NCI-H2029 treated with DMSO at 0.1 percent for 48 hours (cell line): ENCODE measurements around the gene SLC24A1.
"Not testable (repeated sequence)": the region's sequence is repeated elsewhere in the genome, so short reads cannot be mapped to it uniquely, and the experiment has no call there.

Experiments
- DNase-seq: peaks from one replicate; lab custom pipeline; 2025; lab: John Stamatoyannopoulos, UW

The SLC24A1 gene

DNA sequence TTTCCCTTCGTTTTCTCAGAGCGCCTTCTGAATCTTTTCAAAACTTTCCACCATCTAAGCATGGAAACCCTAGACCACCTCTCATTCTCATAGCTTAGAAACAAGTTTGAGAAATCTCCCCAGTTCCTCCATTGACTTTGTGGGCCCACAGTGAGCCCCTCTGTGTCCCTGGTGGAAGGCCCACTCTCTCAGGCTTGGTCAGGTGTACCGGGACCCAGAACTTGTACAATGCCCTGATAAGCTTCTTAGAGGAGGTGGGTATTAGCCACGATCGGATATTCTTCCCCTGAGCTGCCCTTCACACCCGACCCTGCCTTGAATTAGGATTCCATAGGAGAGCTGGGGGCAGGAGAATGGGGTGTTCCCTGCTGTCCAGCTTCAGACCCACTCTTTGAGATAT is at the start of gene SLC24A1:
TSS of gene SLC24A1 (plus strand) at position 301 of the 400 bp plus-strand sequence. CDS start 2,143 bp downstream, outside the sequence.
- DNase-seq, result no peak

DNA sequence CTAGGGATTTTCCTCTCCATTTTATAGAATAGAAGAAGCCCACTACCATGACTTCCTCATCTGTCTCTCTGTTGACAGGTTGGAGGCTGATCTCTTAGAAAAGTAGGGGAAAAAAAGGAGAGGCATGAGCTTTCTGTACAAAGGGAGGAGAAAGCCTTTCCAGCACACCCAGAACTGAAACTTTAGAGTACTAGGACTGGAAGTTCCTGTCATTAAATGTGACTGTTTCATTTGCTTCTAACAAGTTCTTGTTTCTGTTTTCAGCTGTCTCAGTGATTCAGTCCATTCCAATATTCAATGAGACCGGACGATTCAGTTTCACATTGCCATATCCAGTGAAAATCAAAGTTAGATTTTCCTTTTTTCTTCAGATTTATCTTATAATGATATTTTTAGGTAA is 49.8 kb upstream of the SLC24A1 start:
- DNase-seq, result no peak

DNA sequence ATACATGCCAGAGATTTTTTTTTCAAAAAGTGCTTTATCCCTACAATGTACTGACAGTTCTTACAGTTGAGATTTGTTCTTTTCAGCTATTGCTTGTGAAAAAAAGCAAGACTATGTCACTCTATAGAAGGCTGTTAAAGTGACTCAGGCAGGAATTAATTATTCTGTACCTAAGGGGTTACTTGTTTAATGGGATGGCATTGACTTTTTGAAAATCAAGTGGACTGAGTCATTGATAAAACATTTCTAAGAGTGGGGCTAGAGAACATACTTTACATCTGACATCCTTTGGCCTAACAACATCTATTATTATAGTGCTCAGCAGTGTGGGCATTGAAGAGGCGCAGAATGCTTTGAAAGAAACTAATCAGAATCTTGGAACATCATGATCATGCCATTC is 45.1 kb upstream of the SLC24A1 start:
- DNase-seq, result no peak

DNA sequence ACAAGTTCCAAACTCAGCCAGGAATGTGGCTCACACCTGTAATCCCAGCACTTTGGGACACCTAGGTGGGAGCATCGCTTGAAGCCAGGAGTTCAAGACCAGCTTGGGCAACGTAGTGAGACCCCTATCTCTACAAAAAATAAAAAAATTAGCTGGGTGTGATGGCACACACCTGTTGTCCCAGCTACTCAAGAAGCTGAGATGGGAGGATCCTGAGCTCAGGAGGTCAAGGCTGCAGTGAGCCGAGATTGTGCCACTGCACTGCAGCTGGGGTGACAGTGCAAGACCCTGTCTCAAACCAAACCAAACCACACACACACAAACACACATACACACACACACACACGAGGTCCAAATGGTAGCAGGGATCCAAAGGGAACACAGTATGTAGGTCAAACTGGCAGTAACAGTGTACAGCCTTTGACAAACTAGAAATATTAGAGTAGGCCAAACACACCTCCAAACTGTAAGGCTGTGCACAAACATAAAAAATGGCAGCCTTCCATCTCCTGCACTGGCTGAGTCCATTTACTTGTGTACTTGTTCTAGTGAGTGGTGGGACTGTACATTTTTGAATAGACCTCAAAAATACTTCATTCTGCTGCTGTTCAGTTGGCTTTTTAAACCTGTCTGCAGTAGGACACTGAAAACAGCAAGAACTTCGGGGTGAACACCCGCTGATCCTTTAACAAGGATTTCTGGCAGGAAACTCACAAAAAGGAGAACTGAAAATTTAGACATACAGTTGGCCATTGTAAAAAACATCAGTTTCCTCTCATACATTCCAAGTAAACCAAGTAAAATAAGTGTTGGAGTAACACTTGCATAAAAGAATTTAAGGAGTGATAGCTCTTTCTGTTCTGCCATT is 44.4 kb upstream of the SLC24A1 start:
- DNase-seq, result no peak

DNA sequence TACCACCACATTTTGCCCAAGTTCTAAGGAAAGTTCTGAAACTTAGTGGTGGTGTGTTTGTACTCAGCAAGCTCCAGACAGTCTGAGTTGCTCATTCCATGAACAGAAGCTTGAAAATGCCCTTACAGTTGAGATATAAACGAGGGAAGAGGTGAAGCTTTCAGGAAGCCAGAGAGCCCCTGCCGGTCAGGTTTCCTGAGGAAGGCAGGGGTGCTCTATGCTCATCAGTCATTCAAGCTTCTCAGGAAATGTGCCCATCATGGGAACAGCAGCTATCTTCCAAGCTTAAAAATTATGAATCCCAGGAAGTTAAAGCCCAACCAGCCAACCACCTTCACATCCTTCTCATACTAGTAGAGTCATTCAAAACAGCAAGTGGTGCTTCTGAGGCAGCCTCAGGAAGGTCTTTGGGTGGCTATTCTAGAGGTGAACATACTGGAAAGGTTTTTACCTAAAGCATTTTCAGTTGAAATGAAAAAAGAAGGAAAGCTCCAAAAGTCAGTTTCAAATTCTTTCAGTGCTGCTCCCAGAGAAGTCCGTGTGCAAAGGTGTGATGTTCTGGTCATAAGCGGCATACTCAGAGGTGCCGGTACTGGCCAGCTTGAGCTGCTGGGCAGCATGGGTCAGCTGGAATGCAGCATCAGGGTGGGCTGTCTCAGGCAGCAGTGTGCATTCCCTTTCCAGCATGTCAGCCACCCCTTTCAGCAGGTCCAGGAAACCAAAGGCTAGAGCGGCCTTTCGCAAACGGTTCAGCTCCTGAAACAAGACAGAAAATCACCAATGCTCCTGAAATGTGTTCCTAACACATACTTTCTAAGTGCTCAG is 42.6 kb upstream of the SLC24A1 start:
- DNase-seq, result no peak

DNA sequence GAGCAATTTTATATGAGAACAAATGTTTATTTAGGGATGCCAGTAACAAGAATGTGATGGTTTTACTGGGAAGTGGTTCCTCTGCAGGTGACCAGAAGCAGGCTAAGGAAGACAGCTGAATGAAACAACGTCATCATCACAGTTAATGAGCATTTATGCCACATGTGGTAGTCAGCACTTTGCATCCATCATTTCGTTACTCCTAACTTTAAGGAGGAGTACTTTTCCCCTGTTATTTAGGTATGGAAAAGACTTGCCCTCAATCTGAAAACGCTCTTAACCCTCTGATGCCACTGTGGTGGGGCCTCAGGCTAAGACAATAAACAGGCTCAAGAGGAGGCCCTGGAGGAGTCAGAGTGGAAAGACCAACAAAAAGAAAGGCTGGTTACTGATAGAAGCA is 42.0 kb upstream of the SLC24A1 start:
- DNase-seq, result no peak

DNA sequence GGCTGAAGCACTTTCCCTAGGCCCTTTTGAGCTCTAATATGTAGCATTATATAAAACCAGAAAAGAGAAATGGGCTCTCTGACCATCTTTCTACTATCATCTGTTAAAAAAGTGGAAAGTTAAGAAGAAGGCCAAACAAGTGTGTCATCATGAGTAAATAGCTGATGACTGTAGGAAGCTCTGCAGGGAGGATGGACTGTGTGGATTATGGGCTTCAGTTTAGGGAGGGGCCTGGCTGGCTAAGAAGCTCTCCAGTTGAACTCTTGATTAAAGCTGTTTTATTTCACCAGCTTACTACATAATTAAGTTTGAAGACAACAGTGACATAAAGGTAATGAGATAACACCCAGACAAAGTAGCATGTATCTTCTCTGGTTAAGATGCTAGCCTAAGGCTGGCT is 41.5 kb upstream of the SLC24A1 start:
- DNase-seq, result no peak

DNA sequence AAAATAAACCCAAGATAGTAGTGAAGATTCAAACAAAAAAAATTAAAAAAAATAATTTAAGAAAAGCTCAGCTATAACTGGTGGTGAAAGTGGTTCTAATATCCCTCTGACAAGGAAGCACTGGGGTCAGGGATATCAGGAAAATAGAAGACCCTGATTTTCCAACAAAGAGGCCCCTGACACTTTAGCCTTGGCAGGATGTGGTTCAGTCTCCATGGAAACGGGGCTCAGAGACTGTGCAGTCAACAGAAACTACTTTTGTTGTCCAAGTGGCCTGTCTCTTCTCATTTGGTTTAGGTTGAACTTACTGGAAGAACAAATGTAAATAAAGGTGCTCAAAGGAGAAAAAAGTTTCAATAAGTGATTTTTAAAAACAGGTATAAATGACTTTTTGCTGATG is 38.0 kb upstream of the SLC24A1 start:
- no peak for DNase-seq

DNA sequence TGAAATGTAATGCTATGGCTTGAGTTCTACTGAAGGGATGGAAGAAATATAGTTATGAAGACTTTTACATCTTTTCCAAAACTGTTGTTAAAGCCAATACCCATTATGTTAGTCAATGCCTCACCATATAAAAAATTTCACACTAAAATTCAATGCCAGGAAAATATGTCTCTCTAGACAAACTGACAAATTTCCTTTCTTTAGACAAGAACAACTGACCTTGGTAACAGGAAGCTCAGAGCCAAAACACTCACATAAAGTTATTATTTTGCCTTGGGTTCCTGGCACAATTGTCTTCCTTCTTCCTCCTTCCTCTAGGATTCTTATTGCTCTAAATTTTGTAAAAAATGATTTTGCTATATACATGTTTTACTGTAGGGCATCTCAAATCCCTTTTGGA is 37.5 kb upstream of the SLC24A1 start:
- DNase-seq, result no peak

DNA sequence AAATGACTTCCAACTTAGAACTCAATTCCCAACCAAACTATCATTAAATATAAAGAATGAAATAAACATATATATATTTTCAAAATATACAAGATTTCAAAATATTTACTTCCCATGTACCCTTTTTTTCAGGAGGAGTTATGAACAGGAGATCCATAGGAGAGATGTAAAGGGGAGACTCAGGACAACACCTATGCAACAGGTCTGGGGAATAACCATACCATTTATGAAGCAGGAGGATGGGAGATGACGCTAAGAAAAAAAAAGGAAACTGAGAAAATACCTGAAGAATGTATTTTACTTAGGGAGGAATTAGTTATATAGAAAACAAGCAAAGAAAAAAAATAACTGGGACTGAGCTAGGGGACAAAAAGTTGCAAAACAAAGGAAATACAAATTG is 34.6 kb upstream of the SLC24A1 start:
- no peak for DNase-seq

DNA sequence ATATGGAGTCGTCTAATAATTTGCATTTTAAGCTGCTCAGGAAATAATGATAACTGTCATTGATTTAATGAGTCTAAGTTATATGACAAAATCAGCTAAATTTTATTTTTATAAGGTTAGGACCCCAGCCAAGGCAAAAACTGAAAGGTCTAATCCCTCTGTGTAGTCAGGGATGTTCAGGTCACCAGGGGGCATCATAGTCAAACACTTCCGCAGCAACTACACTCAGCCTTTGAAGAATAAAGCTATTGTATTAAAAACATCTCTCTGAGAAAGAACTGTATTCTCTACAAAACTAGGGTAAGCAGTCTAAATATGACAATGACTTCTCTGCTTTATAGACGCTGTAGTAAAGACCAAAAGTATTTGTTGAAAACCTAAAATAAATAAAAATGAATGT is 25.8 kb upstream of the SLC24A1 start:
- DNase-seq, result no peak

DNA sequence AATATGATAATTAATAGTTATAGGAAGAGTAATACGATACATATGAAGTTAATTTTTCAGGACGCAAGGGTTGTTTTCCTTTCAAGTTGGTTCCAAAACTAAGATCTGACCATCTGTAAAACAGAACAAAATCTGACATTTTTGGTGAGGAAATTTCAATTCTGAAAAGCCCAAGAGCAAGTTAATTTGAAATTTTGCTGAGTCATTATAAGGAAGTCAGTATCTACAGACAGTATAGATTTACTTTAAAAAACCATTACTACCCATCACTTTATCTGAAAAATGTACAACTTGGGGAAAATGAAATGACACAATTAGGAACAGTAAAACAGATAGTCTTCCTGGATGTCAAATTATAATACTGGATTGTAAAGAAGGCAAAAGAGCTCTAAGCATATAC is 23.3 kb upstream of the SLC24A1 start:
- no peak for DNase-seq

DNA sequence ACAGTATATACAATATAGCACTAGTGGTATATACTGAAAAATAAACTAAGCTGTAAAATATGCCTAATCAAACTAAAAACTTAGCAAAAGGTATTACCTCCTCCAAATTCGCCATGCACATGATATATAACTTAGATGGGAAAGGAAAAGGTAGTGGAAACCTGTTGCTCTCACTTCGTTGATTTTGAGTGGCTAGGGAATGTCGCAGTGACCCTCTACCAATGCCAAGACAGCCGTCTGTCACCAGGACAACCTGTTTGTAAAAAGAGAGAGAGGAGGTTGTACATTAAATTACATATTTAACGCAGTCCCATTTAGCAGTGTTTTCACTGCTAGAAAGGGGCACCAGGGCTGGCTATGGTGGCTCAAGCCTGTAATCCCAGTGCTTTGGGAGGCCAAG is 22.1 kb upstream of the SLC24A1 start:
- no peak for DNase-seq

DNA sequence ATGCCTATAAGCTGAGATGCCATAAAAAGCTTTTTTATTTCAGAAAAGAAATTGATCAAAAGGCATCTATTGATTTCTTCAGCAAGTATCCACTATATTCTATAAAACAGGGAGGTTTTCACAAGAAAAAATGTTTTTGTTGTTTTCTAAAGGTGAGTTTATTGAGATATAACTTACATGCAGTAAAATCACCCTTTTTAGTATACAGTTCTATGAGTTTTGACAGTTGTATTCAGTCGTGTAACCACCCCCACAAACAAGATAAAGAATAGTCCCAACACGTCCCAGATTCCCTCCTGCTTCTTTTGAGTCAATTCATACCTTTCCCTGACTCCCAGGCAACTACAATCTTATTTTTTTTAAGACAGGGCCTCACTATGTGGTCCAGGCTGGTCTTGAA is 18.6 kb upstream of the SLC24A1 start:
- no peak for DNase-seq

DNA sequence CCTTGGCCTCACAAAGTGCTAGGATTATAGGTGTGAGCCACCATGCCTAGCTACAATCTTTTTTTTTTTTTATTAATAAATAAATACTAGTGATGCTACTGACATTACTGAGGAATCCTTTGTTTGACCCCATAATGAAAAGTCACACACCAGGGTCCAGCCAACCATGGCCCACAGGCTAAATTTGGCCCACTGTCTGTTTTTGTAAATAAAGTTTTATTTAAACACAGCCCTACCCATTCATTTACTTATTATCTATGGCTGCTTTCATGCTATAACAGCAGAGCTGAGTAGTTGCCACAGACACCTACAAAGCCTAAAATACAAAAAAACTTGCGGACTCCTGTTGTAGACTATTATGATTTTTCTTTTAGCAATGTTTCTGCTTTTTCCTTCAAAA is 18.2 kb upstream of the SLC24A1 start:
- no peak for DNase-seq

DNA sequence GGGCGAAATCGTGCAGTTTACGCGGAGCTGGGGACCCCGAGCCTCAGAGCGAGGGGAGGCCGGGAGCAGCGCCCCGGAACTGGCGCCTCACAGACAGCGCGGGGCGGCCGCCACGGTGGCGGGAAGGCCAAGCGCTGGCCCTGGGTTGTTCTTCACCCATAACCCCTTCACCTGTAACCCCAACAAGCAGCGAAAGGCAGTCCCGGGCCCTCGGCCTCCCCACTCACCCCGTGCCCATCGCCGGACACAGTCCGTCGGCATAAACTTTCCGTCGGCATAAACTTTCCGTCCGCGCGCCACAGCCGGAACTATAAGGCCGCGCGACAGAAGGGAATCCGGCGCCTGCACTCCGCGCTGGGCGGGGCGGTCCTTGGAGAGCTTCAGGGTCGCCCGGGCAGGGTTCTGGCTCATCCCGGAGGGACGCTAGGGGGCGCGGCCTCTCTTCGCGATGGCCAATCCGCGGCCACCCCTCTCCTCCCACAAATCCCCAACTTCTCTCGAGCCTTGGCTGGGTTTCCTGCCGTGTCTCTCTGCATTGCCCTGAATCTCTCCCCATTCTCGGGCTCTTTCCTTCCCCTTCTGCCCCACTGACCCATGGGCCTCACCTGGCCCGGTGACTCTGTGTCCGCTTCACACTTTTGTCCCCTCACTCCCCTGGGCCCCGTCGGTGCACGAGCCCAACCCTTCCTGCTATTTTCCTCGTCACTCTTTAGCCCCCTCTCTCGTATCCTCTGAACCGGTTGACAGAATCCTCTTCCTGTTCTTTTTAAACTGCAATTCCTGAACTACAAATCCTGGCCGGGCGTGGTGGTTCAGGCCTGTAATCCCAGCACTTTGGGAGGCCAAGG is 10.6 kb upstream of the SLC24A1 start, which contains the start of gene INTS14:
TSS of gene INTS14 (minus strand) at position 261 of the 848 bp plus-strand sequence. CDS start 3,751 bp downstream, outside the sequence.
- peak; percentile 58 for DNase-seq

DNA sequence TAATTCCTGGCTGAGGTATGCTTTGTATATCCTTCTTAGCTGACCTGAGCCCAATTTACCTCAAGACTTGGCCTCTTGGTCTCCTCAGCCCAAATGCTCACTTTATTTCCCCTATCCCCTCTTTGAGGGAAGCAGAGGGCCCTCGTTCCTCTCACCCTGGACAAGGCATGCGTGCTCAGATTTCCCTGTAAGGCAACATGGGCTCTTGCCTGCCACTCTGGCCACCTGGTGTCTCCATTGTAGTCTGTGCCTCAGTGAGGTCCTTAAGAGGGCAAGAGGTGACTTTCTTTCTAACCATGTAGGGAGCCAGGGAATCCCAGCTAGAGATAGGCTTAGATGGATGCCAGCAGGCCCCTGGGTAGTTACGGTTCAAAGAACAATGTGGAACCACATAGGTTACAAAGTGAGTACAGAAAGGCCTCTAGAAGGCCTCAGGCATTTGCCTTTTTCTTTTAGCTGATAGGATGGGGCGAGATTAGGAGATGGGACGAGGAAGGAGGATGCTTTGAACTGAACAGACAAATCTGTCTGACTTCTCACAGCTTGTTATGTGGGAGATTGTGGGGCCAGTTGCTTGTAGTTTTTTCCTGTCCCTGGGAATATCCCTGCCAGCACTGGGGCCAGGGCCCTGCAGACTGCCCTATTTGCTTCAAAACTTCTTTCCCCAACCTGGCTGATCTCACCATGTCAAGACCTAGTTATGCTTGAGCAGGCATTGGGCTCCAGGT is 9.7 kb upstream of the SLC24A1 start:
- DNase-seq, result no peak

DNA sequence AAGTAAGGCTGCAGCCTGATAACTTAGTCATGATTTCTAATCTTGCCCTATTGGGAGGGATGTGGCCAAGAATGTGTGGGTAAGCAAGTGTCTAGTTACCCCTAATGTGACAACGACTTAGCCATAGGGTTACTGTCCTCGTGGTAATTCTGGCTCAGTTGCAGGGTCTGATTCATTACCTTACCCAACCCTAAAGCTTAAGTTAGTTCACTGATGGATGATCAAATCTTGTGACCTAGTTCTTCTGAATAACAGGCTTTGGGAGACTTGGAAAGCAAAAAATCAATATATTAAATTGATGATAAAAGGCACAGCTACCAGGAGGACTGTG is 9.2 kb upstream of the SLC24A1 start:
- no peak for DNase-seq

DNA sequence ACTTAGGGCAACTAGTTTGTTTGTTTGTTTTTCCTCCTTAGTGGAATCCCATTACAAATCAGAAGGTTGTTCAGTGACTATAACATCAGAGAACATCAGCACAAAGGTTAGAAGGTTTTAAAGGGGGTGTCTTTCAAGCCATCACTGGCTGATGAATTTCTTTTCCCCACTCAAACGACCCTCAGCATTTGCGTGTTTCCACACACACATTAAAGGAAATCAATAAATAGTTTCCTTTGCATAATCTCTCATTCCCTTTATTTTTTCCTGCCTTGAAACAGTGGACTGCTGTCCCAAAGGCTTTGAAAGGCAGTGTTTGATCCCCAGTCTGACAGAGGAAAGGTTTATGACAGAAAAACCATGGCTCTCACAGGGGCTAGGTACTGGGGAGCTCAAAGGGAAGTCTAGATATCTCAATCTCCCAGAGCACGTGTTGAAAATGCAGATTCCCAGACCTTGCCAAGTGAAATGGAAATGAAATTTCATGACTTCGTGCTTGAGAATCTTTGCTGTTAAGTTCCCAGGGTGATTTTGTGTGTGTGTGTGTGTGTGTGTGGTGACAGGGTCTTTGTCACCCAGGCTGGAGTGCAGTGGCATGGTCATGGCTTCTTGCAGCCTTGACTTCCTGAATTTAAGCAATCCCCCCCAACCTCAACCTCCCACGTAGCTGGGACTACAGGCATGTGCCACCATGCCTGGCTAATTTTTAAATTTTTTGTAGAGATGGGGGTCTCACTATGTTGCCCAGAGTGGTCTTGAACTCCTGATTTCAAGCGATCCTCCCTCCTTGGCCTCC is 8.6 kb upstream of the SLC24A1 start:
- DNase-seq, result no peak

DNA sequence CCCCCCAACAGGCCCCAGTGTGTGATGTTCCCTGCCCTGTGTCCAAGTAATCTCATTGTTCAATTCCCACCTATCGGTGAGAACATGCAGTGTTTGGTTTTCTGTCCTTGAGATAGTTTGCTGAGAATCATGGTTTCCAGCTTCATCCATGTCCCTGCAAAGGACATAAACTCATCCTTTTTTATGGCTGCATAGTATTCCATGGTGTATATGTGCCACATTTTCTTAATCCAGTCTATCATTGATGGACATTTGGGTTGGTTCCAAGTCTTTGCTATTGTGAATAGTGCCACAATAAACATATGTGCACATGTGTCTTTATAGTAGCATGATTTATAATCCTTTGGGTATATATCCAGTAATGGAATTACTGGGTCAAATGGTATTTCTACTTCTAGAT is 5.9 kb upstream of the SLC24A1 start:
- not testable (repeated sequence) for DNase-seq
